ENCODE measurements around the gene PHF10.
A peak's percentile ranks its signal among the peaks of the same experiment; 100 is the strongest.

The PHF10 gene

DNA sequence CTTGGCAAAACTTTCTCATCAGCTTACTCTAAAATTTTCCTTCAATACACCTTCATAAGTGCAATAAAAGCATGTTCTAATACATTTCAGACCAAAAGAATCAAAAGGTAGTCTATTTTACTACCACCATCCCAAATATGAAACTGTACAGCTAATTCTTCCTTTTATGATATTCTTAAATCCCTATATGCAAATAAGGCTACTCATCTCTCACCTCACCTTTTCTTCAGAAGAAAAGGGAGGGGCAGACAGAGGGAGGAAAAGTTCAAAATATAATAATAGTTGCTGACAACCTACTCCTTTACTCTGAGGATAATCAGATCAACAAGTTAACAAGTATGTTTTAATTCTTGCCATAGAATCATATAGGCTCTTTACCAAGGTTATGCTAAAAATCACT, 15.0 kb downstream of the PHF10 start:
- no peaks in the 10 kb centered on the region for H3K9me3 ChIP-seq (replicated peaks; ENCODE audit: insufficient read depth, low read length)
- no peak overlapping the region for H3K27ac ChIP-seq (ENCODE audit: low read length)
- H2AFZ ChIP-seq (ENCODE audit: low read length): no peak overlapping the region
- 0 out of 2 replicates have a peak, but pooled peaks cover 2% of the 10 kb centered on the region for H3K79me2 ChIP-seq (ENCODE audit: low read length)
- H3K27me3 ChIP-seq (replicated peaks; ENCODE audit: insufficient read depth, low read length): no peaks in the 10 kb centered on the region
- H3F3A ChIP-seq (ENCODE audit: insufficient read depth, low read length): no peaks in the 10 kb centered on the region
- H4K20me1 ChIP-seq (ENCODE audit: insufficient read depth, low read length): no peaks in the 10 kb centered on the region
- no peak overlapping the region for H3K4me3 ChIP-seq (ENCODE audit: low read length)
- no peaks in the 10 kb centered on the region for H3K36me3 ChIP-seq (replicated peaks; ENCODE audit: insufficient read depth, low read length)
- DNase-seq: no peak
- no peak overlapping the region for H3K9ac ChIP-seq (ENCODE audit: low read length)
- H3K4me2 ChIP-seq (ENCODE audit: low read depth, low read length): no peak overlapping the region
- no peaks in the 10 kb centered on the region for H3K9me2 ChIP-seq (replicated peaks; ENCODE audit: insufficient read depth, low read length)
- no peaks in the 10 kb centered on the region for H3K4me1 ChIP-seq (ENCODE audit: low read length)
- TF ChIP-seq, protein P1, sequence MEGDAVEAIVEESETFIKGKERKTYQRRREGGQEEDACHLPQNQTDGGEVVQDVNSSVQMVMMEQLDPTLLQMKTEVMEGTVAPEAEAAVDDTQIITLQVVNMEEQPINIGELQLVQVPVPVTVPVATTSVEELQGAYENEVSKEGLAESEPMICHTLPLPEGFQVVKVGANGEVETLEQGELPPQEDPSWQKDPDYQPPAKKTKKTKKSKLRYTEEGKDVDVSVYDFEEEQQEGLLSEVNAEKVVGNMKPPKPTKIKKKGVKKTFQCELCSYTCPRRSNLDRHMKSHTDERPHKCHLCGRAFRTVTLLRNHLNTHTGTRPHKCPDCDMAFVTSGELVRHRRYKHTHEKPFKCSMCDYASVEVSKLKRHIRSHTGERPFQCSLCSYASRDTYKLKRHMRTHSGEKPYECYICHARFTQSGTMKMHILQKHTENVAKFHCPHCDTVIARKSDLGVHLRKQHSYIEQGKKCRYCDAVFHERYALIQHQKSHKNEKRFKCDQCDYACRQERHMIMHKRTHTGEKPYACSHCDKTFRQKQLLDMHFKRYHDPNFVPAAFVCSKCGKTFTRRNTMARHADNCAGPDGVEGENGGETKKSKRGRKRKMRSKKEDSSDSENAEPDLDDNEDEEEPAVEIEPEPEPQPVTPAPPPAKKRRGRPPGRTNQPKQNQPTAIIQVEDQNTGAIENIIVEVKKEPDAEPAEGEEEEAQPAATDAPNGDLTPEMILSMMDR (IDR thresholded peaks at IDR 0.05; ENCODE audit: low read length): no peak
- no peak for TF ChIP-seq EZH2 (optimal IDR thresholded peaks at IDR 0.05; ENCODE audit: low read depth, low read length)
- TF ChIP-seq EZH2phosphoT487 (IDR thresholded peaks at IDR 0.05; ENCODE audit: low read length): no peak

DNA sequence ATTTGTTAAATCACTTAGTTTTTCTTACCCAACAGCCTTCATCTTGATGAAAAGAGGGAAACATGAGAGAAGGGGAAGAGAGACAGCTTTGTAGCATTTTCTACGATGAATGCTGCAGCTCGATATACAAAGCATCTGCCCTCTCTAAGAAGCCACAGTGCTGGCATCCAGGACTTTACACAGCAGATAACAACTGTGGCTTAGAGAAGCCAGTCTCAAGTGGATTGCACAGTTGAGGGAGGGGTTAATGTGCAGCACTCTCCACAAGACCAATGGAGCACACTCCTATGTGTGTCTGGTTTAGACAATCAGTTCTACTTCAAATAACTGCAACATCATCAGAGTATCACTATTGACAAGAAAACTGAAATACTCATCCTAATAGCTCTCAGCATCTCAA, 16.5 kb downstream of the PHF10 start:
- no peaks in the 10 kb centered on the region for H3K9me2 ChIP-seq (replicated peaks; ENCODE audit: insufficient read depth, low read length)
- no peaks in the 10 kb centered on the region for H3K9me3 ChIP-seq (replicated peaks; ENCODE audit: insufficient read depth, low read length)
- H2AFZ ChIP-seq (ENCODE audit: low read length): no peak overlapping the region
- peaks cover 17% of the 10 kb centered on the region for H3K79me2 ChIP-seq (ENCODE audit: low read length)
- H3K27ac ChIP-seq (ENCODE audit: low read length): no peak overlapping the region
- H3F3A ChIP-seq (ENCODE audit: insufficient read depth, low read length): no peaks in the 10 kb centered on the region
- H3K9ac ChIP-seq (ENCODE audit: low read length): no peak overlapping the region
- no peaks in the 10 kb centered on the region for H3K36me3 ChIP-seq (replicated peaks; ENCODE audit: insufficient read depth, low read length)
- no peaks in the 10 kb centered on the region for H4K20me1 ChIP-seq (ENCODE audit: insufficient read depth, low read length)
- 0 out of 2 replicates have a peak, but pooled peaks cover 3% of the 10 kb centered on the region for H3K4me1 ChIP-seq (ENCODE audit: low read length)
- TF ChIP-seq EZH2phosphoT487 (IDR thresholded peaks at IDR 0.05; ENCODE audit: low read length) (no peak), EZH2 (optimal IDR thresholded peaks at IDR 0.05; ENCODE audit: low read depth, low read length) (no peak)
- TF ChIP-seq, protein P1 (IDR thresholded peaks at IDR 0.05; ENCODE audit: low read length): no peak
- no peak for DNase-seq
- H3K27me3 ChIP-seq (replicated peaks; ENCODE audit: insufficient read depth, low read length): no peaks in the 10 kb centered on the region
- no peak overlapping the region for H3K4me3 ChIP-seq (ENCODE audit: low read length)
- no peak overlapping the region for H3K4me2 ChIP-seq (ENCODE audit: low read depth, low read length)

DNA sequence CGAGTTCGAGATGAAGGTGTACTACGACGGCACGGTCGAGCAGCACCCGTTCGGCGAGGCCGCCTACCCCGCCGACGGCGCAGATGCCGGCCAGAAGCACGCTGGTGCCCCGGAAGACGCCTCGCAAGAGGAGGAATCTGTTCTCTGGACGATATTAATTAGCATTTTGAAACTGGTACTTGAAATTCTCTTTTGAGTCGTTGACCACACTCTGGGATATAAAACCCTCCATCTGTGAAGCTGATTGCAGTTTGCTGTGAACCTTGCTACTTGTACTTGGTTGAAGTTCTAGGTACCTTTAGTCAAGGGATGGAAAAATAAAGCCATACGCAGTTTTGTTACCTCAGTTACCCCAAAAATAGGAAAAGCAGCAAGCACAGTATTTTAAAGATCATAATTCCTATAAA, 21.5 kb downstream of the PHF10 start:
- Histone ChIP-seq H3K4me2 (ENCODE audit: low read depth, low read length) (peak overlapping the region; percentile 66), H3K36me3 (replicated peaks; ENCODE audit: insufficient read depth, low read length) (no peaks in the 10 kb centered on the region), H3K9me3 (replicated peaks; ENCODE audit: insufficient read depth, low read length) (no peaks in the 10 kb centered on the region), H3K27me3 (replicated peaks; ENCODE audit: insufficient read depth, low read length) (no peaks in the 10 kb centered on the region), H3K4me1 (ENCODE audit: low read length) (0 out of 2 replicates have a peak, but pooled peaks cover 3% of the 10 kb centered on the region), H2AFZ (ENCODE audit: low read length) (no peak overlapping the region), H3K79me2 (ENCODE audit: low read length) (peaks cover 22% of the 10 kb centered on the region), H4K20me1 (ENCODE audit: insufficient read depth, low read length) (no peaks in the 10 kb centered on the region), H3K9me2 (replicated peaks; ENCODE audit: insufficient read depth, low read length) (no peaks in the 10 kb centered on the region), H3K9ac (ENCODE audit: low read length) (peak overlapping the region; percentile 79), H3K4me3 (ENCODE audit: low read length) (peak overlapping the region; percentile 82), H3F3A (ENCODE audit: insufficient read depth, low read length) (no peaks in the 10 kb centered on the region), H3K27ac (ENCODE audit: low read length) (peak overlapping the region; percentile 72; the same call in 1 of the 2 replicates)
- DNase-seq: peak; percentile 12
- no peak for TF ChIP-seq EZH2 (optimal IDR thresholded peaks at IDR 0.05; ENCODE audit: low read depth, low read length)
- TF ChIP-seq EZH2phosphoT487 (IDR thresholded peaks at IDR 0.05; ENCODE audit: low read length): no peak
- TF ChIP-seq, protein P1 (IDR thresholded peaks at IDR 0.05; ENCODE audit: low read length): no peak
